Adipocyte (in vitro differentiated cells): ENCODE measurements around the gene TEK.
"Not testable (repeated sequence)": the region's sequence is repeated elsewhere in the genome, so short reads cannot be mapped to it uniquely, and the experiment has no call there.

Experiments
- DNase-seq: peaks from one replicate; pipeline ENCODE4 v3.0.0-alpha.2; 2015; ENCODE audit warnings: low read depth
- H3K27me3 ChIP-seq: replicated peaks from 2 replicates; pipeline ENCODE4 v1.7.0; 2013; ENCODE audit warnings: mild to moderate bottlenecking, low read length, moderate library complexity; ENCODE audit not compliant: control insufficient read depth, insufficient read depth
- H3K36me3 ChIP-seq: 2 replicates; pipeline ENCODE4 v1.7.0; 2013; ENCODE audit warnings: low read length, mild to moderate bottlenecking, moderate library complexity; ENCODE audit not compliant: control insufficient read depth, insufficient read depth, severe bottlenecking
- H3K4me1 ChIP-seq: 2 replicates; pipeline ENCODE4 v1.7.0; 2013; ENCODE audit warnings: mild to moderate bottlenecking, low read length, moderate library complexity; ENCODE audit not compliant: control insufficient read depth, insufficient read depth
- H3K4me3 ChIP-seq: 2 replicates; pipeline ENCODE4 v1.7.0; 2013; ENCODE audit warnings: mild to moderate bottlenecking, low read length, moderate library complexity
- H3K9ac ChIP-seq: 2 replicates; pipeline ENCODE4 v1.7.0; 2013; ENCODE audit warnings: mild to moderate bottlenecking, low read length, moderate library complexity
- H3K9me3 ChIP-seq: 2 replicates; pipeline ENCODE4 v1.7.0; 2013; ENCODE audit warnings: mild to moderate bottlenecking, low read length, moderate library complexity; ENCODE audit not compliant: control insufficient read depth

The TEK gene

GRCh38 chr9:27239648-27240047 lies 130.6 kb downstream of the TEK start:
- H3K4me3 ChIP-seq, H3K36me3 ChIP-seq, H3K4me1 ChIP-seq, H3K9ac ChIP-seq, DNase-seq, H3K27me3 ChIP-seq: not testable (repeated sequence)
- peaks cover 25% of the 10 kb centered on the region for H3K9me3 ChIP-seq

GRCh38 chr9:27247756-27248155 lies 138.7 kb downstream of the TEK start:
- Histone ChIP-seq H3K9me3 (no peaks in the 10 kb centered on the region), H3K4me1 (peaks cover 18% of the 10 kb centered on the region), H3K4me3 (peak overlapping the region; percentile 3), H3K36me3 (no peaks in the 10 kb centered on the region), H3K27me3 (no peaks in the 10 kb centered on the region), H3K9ac (no peak overlapping the region)
- DNase-seq: peak; percentile 66

- no peak overlapping the region for H3K4me3 ChIP-seq
- no peak overlapping the region for H3K9ac ChIP-seq
- no peaks in the 10 kb centered on the region for H3K27me3 ChIP-seq
- peaks cover 18% of the 10 kb centered on the region for H3K4me1 ChIP-seq
- no peaks in the 10 kb centered on the region for H3K36me3 ChIP-seq
- DNase-seq: peak; percentile 30
- H3K9me3 ChIP-seq: no peaks in the 10 kb centered on the region
Measured at GRCh38 chr9:27248702-27249101, 139.7 kb downstream of the TEK start.

DNA sequence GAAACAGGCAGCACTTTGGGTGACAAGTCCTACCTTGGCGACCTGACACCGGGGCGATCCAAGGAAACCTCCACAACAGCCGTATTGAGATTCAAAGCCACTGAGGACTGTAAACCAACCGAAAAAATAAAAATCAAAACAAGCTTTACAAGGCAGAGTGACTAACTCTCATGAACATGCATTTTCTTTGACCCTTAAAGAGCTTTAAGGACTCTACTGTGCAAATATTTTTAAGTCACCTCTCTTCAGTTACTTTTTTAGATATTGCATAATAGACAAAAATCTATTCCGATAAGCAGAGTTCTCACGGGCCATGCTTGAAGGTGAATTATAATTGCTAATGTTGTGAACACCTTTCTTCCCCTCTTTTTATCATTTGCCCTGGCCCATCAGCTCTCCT lies 149.6 kb downstream of the TEK start:
- DNase-seq: no peak
- Histone ChIP-seq H3K4me3 (no peak overlapping the region), H3K36me3 (no peaks in the 10 kb centered on the region), H3K9me3 (peaks cover 3% of the 10 kb centered on the region), H3K4me1 (no peaks in the 10 kb centered on the region), H3K27me3 (peaks cover 21% of the 10 kb centered on the region), H3K9ac (no peak overlapping the region)

DNA sequence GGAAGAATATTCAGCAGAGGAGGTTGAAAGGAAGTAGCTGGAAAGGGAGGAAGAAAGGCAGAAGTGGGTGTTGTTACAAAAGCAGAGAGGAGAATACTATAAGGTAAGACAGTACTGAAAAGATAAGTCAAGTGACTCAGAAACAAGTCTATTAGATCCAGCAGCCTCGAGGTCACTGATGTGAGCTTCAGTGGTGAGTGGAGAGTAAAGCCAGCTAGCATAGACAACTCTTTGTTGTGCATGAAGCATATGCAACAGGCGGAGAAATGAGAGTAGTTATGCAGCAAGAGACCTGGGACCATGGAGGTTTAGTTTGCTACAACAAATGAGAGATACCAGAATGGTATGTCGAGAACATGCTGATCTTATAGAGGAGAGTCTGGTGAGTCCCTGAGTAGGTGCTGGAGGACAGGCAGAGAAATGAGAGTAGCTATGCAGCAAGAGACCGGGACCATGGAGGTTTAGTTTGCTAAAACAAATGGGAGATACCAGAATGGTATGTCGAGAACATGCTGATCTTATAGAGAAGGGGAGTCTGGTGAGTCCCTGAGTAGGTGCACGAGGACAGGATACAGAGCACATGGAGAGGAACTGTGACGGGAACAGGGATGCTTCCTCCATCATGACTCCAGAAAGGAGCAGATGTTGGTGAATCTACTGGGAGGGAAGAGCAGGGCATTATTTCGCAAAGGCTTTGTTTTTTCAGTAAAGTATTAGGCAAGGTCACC lies 151.9 kb downstream of the TEK start:
- Histone ChIP-seq H3K27me3 (peaks cover 21% of the 10 kb centered on the region), H3K9me3 (no peaks in the 10 kb centered on the region), H3K9ac (no peak overlapping the region), H3K4me3 (no peak overlapping the region), H3K36me3 (no peaks in the 10 kb centered on the region), H3K4me1 (no peaks in the 10 kb centered on the region)
- no peak for DNase-seq

DNA sequence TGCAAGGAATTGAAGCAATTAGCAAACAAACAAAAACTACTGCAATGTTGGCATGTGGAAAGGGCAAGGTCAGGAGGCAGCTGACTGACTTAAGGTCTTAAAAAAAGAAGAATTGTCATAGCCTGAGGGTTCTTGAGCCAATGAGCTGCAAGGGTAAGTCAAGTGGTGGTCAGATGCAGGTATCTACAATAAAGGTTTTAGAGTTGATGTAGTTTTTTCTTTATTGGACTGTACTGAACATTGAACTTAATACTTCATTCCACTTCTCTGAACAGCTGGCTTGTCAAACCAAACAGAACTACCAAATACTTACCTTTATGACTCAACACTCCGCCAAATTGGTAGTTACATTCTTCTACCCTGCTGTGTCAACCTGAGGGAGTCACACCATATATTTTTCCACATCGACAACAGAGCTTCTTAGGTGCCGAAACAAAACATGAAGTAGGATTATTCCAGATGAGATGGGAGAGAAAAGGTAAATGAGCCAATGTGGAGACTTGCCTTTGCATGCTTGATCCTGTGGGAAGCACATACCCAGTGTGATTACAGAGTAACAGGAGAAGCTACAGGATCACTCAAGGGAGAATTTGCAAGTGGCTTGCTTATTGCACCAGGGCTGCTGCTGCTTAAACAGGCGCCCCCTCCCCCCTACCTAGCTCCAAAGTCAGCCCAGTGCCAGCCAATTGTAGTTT lies 152.6 kb downstream of the TEK start:
- DNase-seq: no peak
- Histone ChIP-seq H3K9me3 (no peaks in the 10 kb centered on the region), H3K9ac (no peak overlapping the region), H3K4me1 (no peaks in the 10 kb centered on the region), H3K4me3 (no peak overlapping the region), H3K36me3 (no peaks in the 10 kb centered on the region), H3K27me3 (peaks cover 21% of the 10 kb centered on the region)

DNA sequence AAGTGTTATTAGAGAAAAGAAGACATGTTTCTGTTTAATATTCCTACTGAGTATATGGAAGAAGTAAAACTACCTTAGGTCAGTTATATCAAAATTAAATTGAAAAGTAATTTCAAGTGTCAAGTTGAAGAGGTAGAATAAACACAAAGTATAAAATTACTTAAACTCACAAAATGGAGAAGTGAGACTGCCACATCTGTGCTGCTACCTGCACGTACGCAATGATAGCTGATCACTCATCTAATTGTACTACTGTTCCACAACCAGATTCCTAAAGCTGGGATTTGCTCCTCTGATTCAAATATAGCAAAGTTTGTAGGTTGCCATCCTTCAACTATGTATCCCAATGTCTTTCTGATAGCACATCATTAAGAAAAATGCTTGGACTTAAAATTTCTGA lies 163.1 kb downstream of the TEK start:
- no peaks in the 10 kb centered on the region for H3K27me3 ChIP-seq
- no peaks in the 10 kb centered on the region for H3K9me3 ChIP-seq
- no peaks in the 10 kb centered on the region for H3K36me3 ChIP-seq
- H3K4me3 ChIP-seq: no peak overlapping the region
- peaks cover 3% of the 10 kb centered on the region for H3K4me1 ChIP-seq
- no peak overlapping the region for H3K9ac ChIP-seq
- DNase-seq: no peak

DNA sequence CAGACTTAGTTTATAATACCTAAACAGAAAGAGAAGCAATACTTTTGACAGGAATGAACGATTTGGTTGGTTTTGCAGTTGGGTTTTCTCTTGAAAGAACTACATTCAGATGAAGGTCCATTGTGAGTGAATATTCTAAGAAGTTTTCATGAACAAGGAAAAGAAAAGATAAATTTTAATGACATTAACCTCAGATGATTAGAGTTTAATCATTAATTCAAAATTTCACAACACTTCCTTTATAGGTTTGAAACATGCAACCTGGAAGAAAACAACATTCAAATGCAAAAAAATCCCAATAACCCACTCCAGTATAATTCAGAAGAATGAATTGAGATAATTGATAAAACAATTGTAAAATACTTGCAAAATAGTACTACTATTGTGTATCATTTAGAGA lies 164.2 kb downstream of the TEK start:
- Histone ChIP-seq H3K27me3 (no peaks in the 10 kb centered on the region), H3K9me3 (no peaks in the 10 kb centered on the region), H3K36me3 (no peaks in the 10 kb centered on the region), H3K9ac (no peak overlapping the region), H3K4me1 (peaks cover 10% of the 10 kb centered on the region), H3K4me3 (no peak overlapping the region)
- DNase-seq: no peak

DNA sequence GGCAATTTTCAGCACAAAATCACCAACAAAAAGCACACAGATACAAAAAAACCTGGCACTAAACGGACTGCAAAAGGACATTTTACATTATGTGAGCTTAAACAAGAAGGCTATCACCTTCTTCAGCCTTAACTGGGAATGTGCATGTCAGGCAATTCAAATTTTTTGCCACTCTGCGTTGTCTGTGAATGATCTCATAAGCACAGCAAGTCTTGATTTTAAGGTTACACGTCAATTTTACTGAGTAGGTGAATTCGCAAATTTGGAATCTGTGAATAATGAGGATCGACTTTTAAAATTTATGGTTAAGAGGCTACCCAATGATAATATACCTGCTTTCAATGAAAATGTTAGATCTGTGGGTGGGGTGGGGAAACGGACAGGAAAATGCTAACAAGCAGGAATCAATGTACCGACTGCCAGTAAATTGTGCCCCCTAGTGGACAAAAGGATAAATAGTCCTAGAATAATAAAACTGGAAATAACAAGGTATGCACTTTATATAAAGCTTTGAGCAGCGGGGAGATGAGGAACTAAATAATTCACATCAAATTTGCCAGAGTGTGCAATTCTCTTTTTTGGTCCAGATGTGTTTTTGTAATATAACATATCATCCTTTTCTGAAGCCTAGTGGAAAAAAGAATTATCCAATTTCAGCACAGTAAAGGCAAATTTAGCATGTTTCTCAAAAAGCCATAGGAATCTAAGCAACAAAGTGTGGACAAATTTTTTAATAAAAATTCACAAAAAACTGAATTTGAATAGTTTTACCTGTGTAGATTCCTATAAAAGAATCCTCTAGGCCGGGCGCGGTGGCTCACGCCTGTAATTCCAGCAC lies 167.4 kb downstream of the TEK start:
- peak overlapping the region; percentile 48 for H3K9ac ChIP-seq
- DNase-seq: peak; percentile 89
- peak overlapping the region; percentile 73 for H3K4me3 ChIP-seq
- peaks cover 40% of the 10 kb centered on the region for H3K4me1 ChIP-seq
- H3K36me3 ChIP-seq: no peaks in the 10 kb centered on the region
- no peaks in the 10 kb centered on the region for H3K27me3 ChIP-seq
- H3K9me3 ChIP-seq: no peaks in the 10 kb centered on the region

DNA sequence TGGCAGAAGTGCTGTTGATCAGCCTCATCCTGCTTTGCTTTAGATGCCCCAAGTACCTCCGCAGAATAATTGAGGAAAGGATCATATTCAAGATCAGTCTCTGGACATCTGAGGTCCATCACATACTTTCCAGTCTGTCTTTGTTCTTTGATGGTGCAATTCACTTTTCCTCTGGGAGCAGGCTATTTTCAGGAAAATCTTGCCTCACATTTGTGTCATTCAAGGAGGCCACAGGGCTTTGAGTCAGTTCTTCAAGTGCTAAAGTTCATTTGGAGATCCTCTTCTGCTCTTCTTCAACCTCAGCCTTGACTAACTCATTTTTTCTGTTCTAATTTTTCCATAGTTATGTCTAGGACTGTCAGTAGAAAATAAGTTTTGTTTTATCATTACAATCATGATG lies 169.3 kb downstream of the TEK start:
- no peaks in the 10 kb centered on the region for H3K9me3 ChIP-seq
- H3K4me1 ChIP-seq: peaks cover 40% of the 10 kb centered on the region
- H3K27me3 ChIP-seq: no peaks in the 10 kb centered on the region
- peak overlapping the region; percentile 16 for H3K9ac ChIP-seq
- DNase-seq: peak; percentile 12
- peak overlapping the region; percentile 36 for H3K4me3 ChIP-seq
- H3K36me3 ChIP-seq: no peaks in the 10 kb centered on the region

DNA sequence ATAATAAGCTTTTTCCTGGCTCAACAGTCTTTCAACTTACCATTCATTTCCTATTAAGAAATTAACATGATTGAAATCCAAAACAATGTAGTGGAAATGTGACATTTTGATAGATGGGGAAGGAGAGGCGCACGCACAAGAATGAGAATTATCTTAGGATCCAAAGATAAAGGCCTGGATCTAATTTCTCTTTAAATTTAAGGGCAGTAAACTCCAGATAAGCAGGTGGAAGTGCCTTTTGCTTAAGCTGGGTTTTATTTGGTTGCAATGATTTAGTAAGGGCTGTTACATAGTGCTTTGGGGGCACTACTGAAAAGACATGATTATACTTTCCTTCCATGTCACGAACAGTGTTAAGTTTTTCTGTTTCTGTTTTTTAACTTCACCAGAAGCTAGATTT lies 170.6 kb downstream of the TEK start:
- Histone ChIP-seq H3K4me3 (no peak overlapping the region), H3K9me3 (no peaks in the 10 kb centered on the region), H3K27me3 (no peaks in the 10 kb centered on the region), H3K36me3 (no peaks in the 10 kb centered on the region), H3K9ac (no peak overlapping the region), H3K4me1 (peaks cover 40% of the 10 kb centered on the region)
- DNase-seq: no peak
